ENCODE measurements around the gene BRAP.
"Not testable (repeated sequence)": the region's sequence is repeated elsewhere in the genome, so short reads cannot be mapped to it uniquely, and the experiment has no call there.

The BRAP gene

GRCh38 chr12:111685811-111686573 is at the start of gene BRAP, which contains the start of gene ACAD10:
TSS of gene BRAP (minus strand) at chr12:111685956. CDS start at chr12:111685792, 164 bp downstream.
TSS of gene ACAD10 (plus strand) at chr12:111686053. CDS start at chr12:111692710, 6,657 bp downstream.
- peak; percentile 96 for DNase-seq (ENCODE audit: low spot score)

DNA sequence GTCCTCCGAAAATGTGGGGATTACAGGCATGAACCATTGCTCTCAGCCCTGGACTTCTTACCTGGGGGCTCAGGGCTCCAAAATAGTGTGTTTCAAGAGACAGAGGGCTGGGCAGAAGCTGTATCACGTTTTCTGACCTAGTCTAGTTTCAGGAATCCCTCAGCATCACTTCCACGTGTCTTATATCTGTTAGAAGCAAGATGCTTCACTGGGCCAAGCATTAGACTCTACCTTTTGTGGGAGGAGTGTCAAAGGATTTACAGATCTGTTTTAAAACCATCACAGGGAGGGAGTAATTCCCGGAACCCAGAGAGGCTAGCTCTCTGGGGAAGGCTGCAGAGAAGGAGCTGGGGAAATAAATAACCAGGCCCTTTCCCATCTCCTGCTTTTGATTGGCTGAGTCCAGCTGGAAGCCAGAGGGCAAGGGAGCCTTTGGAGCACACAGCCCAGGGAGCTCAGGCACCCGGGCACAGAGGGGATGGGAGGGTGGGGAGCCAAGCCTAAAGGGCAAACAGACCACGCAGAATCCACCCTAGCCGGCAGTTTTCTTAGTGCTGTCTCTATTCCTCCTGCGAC is 47.7 kb upstream of the BRAP start:
- no peak for DNase-seq (ENCODE audit: low spot score)

DNA sequence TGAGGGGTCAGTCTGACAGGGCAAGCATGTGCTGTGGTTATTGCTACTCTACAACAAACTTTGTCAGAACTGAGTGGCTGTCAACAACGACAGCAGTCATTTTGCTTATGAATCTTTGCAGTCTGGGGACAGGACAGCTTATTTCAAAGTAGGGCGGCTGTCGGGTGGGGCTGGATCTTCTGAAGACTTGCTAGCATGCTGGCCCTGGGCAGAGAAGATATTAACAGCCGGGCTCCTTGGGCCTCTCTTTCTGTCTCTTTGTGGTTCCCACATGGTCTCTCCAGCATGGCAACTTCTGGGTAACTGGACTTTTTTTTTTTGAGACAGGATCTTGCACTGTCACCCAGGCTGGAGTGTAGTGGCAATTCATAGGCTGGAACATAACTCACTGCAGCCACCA is 47.0 kb upstream of the BRAP start:
- no peak for DNase-seq (ENCODE audit: low spot score)

- no peak for DNase-seq (ENCODE audit: low spot score)
These were observed 44.7 kb upstream of the BRAP start for GRCh38 chr12:111730420-111730819.

DNA sequence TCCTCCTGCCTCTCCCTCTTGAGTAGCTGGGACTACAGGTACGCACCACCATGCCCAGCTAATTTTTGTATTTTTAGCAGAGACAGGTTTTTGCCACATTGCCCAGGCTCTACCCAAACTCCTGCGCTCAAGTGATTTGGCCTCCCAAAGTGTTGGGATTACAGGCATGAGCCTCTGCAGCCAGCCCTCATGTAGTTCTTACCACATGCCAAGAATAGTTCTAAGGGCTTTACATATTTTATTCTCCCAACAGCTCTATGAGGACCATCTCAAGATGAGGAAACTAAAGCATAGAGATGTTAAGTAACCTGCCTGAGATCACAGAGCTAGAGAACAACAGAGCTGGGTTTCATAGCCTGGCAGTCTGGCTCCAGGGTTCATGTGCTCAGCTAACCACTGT is 43.0 kb upstream of the BRAP start:
- DNase-seq (ENCODE audit: low spot score), result no peak

DNA sequence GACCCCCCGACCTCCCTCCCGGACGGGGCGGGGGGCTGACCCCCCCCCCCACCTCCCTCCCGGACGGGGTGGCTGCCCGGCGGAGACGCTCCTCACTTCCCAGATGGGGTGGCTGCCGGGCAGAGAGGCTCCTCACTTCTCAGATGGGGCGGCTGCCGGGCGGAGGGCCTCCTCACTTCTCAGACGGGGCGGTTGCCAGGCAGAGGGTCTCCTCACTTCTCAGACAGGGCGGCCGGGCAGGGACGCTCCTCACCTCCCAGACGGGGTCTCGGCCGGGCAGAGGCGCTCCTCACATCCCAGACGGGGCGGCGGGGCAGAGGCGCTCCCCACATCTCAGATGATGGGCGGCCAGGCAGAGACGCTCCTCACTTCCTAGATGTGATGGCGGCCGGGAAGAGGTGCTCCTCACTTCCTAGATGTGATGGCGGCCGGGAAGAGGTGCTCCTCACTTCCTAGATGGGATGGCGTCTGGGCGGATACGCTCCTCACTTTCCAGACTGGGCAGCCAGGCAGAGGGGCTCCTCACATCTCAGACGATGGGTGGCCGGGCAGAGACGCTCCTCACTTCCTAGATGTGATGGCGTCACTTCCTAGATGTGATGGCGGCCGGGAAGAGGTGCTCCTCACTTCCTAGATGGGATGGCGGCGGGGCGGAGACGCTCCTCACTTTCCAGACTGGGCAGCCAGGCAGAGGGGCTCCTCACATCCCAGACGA is 38.0 kb upstream of the BRAP start:
- not testable (repeated sequence) for DNase-seq (ENCODE audit: low spot score)

DNA sequence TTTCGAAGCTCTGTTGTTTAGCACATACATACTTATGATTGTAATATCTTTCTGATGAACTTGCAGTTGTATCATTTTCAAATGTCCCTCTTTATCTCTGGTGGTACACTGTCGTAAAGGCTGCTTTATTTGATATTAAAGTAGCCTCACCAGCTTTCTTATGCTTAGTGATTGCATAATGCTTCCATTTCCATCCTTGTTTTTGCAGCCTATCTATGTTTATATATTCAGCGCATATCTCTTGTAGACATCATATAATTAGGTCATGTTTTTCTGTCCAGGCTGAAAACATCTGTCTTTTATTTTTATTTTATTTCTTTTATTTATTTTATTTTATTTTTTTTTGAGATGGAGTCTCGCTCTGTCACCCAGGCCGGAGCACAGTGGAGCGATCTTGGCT is 34.7 kb upstream of the BRAP start:
- DNase-seq (ENCODE audit: low spot score), result no peak

DNA sequence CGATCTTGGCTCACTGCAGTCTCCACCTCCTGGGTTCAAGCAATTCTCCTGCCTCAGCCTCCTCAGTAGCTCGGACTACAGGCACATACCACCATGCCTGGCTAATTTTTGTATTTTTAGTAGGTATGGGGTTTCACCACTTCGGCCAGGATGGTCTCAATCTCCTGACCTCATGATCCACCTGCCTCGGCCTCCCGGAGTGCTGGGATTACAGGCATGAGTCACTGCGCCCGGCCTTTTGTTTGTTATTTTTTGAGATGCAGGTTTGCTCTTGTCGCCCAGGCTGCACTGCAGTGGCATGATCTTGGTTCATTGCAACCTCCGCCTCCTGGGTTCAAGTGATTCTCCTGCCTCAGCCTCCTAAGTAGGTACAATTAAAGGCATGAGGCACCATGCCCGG is 33.6 kb upstream of the BRAP start:
- DNase-seq (ENCODE audit: low spot score), result not testable (repeated sequence)

GRCh38 chr12:111715279-111715678 is 29.5 kb upstream of the BRAP start:
- no peak for DNase-seq (ENCODE audit: low spot score)

- DNase-seq (ENCODE audit: low spot score), result no peak
These were observed 20.4 kb upstream of the BRAP start for GRCh38 chr12:111706145-111706544.

GRCh38 chr12:111705672-111706071 is 19.9 kb upstream of the BRAP start:
- DNase-seq (ENCODE audit: low spot score), result no peak

DNA sequence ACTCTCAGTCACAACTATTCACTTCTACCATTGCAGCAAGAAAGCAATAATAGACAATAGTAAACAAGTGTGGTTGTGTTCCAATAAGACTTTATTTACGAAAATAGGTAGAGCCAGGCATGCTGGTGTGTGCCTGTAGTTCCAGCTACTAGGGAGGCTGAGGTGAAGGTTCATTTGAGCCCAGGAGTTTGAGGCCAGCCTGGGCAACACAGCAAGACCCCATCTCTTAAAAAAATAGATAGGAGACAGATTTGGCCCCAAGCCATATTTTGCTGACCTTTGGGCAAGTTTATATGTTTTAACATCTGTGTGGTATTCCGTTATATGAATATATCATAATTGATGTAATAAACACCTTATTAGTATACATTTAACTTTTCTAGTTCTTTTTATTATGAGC is 14.2 kb upstream of the BRAP start:
- no peak for DNase-seq (ENCODE audit: low spot score)

GRCh38 chr12:111693818-111694217 is 8.1 kb upstream of the BRAP start:
- no peak for DNase-seq (ENCODE audit: low spot score)

GRCh38 chr12:111692575-111693210 is 6.9 kb upstream of the BRAP start:
- DNase-seq (ENCODE audit: low spot score), result no peak

DNA sequence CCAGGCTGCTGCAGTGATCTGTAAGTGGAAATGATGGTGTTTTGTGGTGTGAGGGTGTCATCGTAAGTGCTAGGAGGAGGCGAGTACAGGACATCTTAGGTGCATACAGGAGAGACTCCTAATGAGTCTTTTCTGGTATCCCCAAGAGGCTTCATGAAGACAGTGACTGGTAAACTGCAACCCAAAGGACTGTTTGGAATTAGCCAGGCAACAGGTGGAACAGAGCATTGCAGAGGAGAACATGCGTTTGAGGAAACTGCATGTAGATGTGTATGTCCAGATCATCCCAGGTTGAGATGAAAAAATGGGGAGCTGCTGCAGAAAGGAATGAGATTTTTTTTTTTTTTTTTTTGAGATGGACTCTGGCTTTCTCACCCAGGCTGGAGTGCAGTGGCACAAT is 5.5 kb upstream of the BRAP start:
- DNase-seq (ENCODE audit: low spot score), result no peak

- DNase-seq (ENCODE audit: low spot score), result no peak
These were observed 2.2 kb upstream of the BRAP start for GRCh38 chr12:111687952-111688351.

DNA sequence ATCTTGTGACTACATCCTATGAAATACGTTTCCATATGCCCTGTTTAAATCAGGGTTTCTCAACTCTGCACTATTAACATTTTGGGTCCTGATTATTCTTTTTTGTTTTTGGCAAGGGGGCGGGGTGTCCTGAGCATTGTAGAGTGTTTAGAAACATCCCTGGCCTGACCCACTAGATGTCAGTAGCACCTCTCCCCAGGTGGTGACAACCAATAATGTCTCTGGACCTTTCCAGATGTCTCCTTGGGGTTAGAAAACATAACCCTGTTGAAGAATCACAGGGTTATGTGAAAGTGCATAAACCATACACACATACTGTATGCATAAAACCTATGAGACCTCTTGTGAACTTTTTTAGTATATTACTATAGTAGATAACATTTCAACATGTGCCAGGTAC is 1.5 kb upstream of the BRAP start:
- DNase-seq (ENCODE audit: low spot score), result peak; percentile 14

DNA sequence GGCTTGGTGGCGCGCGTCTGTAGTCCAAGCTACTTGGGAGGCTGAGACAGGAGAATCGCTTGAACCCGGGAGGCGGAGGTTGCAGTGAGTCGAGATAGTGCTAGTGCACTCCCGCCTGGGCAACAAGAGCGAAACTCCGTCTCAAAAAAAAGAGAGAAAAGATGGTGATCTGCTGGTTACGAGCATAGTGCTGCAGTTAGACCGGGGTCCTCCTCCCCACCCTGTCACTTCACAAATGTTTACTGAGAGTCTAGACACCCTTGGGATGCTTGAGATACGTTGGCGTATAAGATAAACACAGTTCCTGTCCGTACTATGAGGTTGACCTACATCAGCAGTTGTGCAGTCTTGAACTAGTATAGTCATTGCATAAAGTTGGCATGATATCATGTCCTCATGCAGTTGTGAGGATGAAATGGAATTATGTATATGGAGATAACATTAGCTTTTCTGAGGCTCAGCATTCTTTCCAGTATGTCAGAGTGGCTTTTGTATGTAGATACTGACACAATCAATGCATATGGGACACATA is 884 bp upstream of the BRAP start:
- no peak for DNase-seq (ENCODE audit: low spot score)

- no peak for DNase-seq (ENCODE audit: low spot score)
These were observed 390 bp downstream of the BRAP start for GRCh38 chr12:111685322-111685810.

DNA sequence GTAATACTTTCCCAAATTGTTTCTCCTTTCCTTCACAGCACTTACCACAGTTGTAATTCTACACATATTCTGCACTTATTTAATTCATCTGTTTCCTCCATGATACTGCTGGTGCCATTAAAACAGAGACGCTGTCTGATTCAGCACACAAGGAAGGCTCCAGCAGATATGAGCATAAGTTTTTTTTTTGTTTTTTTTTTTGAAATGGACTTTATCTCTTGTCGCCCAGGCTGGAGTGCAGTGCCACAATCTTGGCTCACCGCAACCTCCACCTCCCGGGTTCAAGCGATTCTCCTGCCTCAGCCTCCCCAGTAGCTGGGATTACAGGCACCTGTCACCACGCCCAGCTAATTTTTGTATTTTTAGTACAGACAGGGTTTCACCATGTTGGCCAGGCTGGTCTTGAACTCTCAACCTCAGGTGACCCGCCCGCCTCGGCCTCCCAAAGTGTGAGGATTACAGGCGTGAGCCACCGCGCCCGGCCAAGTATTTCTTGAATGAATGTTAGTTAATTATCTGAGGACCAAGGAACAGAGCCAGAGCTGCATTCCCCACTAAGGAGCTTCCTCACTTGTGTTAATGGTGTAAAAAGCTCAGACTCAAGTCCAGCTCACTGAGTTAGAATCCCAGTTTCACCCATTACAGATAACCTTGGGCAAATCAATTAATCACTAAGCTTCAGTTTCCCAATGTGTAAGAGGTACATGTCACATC is 1.1 kb downstream of the BRAP start:
- peak; percentile 44 for DNase-seq (ENCODE audit: low spot score)

- DNase-seq (ENCODE audit: low spot score), result no peak
These were observed 8.6 kb downstream of the BRAP start for GRCh38 chr12:111677186-111677585.

DNA sequence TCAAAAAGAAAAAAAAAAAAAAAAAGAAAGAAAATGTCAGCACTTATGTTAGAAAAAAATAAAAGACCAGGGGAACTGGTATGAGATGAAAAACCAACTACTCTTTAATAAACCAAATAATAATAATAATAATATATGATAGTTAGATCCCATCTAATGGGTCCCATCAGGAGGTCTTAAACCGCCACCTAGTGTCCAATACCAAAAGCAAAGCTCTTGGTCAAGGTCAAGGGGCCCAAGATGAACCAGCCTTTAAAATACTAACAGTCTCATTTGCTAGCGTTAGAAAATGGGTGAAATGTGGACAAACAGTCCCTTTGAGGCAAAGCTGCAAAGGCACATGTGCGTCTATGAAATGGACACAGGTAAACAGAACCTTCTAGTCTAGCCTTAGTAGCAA is 12.3 kb downstream of the BRAP start:
- peak; percentile 9 for DNase-seq (ENCODE audit: low spot score)

Measured in kidney tubule cell (primary cell).